HCEC 1CT (cell line): ENCODE data around the gene CD7.

Source experiments
- DNase-seq: peaks from one replicate; pipeline ENCODE4 v3.0.0-alpha.2; 2017

Gene CD7

DNA sequence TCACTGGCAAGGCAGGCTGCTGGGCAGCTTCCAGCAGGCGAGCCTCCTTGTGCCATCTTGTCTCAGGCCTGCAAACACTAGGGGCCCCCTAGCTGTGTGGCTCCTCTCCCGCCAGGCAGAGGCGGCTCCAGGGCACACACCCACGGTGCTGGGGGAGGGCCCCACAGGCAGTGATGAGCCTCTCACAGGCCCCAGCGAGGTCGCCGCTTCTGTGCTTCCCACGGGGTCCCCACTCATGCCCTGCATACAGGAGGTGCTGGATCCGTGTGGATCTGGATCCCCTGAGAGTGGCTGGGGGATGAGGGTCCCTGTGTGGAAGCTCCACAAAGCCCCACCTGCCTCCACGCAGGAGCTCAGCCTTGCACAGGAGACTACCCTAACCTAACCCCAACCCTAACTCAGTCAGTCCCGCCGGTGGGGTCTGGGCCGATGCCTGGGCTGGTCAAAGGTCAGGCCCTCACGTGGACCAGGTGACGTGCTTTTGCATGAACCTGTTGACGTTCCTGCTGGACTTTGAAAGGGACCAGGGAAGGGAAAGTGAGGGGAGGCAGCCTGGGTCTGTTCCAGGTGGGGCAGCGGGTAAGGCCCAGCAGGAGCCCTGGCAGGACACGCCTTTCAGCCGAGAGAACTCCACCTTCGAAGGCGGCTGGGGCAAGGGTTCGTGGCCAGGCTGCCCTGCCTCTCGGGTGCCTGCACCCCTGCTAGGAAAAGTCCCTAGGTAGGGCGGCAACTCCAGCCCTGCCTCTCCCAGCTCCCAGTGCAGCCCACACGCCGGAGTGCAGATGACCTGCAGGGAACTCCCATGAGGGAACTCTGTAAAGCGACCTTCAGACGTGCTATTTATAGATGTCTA, 11.0 kb upstream of the CD7 start:
- DNase-seq, result no peak

DNA sequence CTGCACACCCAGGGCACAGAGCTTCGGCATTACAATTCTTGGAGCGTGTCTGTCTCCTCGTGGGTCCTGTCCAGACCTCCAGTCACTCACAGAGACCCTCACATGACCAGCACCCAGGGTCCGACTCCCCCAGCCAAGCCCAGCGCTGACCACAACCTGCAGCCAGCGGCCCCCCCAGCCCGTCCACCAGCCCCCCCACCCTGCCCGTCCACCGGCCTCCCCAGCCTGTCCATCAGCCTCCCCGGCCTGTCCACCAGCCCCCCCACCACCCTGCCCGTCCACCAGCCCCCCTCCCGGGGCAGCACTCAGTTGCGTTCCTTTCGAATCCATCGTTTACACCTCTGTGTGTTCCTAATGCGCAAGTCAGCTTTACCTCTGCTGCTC, 10.3 kb upstream of the CD7 start:
- no peak for DNase-seq

DNA sequence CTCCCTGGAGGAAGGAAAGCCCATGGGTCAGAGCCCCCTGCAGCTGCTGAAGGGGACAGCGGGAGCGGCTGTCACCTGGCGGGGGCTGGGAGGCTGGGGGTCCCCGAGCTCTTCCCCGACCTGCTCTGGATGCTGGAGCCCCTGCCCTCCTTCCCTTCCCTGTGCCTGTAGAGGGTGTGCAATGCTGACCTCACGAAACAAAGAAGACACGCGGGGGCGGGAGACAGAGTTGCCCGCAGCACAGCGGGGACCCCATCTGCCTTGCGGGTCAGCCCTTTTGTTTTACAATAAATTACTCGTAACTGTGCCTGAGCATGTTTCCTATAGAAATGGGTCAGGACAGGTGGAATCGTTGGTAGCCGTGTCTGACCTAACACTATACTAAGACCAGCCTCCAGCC, 9.9 kb upstream of the CD7 start:
- no peak for DNase-seq

DNA sequence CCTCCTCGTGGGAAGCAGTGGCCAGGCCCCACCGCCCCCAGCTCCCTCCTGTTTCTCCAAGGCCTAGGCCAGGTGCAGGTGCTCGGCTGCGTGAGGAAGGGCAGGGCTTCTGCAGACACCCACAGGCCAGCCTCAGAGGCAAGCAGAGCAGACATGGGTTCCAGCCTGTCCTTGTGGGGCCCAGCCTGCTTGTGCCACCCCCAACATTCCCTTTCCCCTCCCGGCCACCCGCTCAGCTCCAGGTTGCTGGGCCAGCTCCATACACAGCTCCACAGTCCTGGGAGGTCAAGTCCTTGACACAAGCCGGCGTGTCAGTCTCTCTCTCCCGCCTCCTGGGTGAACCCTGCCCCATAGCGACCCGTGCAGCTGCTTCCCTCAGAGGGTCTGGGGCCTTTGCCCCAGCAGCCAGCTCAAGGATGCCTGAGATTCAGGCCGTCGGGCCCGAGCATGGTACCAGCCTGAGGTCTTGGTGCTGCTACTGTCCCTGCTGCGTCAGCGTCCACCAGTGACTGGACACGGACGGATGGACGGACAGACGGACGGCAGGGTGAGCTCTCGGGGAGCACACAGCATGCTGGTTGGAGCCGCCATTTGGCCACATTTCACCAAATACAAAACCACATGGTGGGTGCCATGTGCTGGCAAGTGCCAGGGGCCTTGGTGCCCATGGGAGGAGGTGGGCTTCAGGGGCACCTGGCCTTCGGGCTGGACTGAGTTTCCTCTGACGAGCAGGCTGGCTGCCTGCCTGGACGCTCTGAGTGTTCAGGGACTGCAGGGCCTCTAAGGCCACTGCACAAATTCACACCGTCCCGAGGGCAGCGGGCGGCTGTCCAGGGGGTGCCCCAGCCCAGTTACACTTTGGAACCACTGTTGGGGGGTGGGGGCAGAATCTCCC, 8.1 kb upstream of the CD7 start:
- no peak for DNase-seq

DNA sequence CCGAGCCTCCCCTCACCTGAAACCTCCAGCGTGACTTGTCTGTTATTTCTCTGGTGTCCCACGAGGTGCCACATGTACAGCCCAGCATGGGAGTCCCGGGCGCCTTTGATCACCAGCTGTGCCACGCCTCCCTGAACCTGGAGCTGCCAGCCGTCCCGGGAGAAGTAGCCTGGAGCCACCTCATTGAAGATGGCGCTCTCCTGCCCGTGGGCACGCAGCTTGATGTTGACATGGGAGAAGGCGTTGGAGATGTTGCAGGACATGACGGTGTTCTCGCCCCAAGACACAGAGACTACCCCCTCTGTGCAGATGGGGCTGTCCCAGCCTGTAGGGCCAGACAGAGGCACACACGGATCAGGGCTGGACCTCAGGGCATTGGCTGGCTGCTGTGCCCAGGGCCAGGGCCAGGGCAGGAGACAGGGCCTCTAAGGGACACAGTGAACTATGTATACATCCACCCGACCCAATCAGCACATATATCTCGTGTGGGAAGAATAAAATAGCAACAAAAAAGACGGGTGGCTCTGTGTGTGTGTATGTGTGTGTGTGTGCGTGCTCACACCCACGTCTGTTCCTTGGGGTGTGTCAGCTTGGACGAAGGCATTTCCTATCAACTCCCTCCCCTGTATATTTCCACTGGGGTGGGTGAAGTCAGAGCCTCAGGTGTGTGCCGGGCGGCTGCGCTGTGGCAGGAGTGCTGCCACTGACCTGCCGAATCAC, 7.3 kb upstream of the CD7 start:
- no peak for DNase-seq

DNA sequence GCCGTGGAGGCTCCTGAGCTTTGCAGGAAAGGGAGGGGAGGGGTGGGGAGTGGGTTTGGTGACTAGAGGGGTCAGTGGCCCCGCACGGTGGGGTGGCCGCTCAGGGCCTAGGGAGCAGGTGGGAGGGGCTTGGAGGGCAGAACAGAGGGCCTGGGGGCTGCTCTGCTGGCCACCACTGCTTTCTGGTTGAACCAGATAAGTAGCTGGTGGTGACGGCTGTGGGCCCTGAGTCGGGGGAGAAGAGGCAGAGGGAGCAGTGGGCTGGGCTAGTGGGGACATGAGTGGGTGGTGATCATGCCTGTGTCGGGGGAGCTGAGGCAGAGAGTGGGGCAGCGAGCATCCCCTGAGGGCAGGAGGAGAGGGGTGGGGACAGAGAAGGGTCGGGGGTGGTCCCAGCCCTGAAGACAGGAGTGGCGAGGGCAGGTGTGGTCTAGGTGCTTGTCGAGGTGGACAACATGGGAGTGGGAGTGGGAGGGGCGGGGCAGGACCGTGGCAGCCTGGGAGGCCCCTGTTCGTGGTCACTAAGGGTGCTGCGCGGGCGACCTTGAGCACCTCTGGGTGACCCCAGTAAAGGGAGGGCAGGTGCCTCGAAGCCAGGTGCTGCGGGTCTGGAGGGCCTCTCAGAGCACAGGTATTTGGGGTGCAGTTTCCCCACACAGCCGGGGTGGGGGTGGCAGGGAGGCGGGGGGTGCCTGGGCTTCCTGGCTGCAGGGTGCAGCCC, 6.3 kb upstream of the CD7 start:
- no peak for DNase-seq

DNA sequence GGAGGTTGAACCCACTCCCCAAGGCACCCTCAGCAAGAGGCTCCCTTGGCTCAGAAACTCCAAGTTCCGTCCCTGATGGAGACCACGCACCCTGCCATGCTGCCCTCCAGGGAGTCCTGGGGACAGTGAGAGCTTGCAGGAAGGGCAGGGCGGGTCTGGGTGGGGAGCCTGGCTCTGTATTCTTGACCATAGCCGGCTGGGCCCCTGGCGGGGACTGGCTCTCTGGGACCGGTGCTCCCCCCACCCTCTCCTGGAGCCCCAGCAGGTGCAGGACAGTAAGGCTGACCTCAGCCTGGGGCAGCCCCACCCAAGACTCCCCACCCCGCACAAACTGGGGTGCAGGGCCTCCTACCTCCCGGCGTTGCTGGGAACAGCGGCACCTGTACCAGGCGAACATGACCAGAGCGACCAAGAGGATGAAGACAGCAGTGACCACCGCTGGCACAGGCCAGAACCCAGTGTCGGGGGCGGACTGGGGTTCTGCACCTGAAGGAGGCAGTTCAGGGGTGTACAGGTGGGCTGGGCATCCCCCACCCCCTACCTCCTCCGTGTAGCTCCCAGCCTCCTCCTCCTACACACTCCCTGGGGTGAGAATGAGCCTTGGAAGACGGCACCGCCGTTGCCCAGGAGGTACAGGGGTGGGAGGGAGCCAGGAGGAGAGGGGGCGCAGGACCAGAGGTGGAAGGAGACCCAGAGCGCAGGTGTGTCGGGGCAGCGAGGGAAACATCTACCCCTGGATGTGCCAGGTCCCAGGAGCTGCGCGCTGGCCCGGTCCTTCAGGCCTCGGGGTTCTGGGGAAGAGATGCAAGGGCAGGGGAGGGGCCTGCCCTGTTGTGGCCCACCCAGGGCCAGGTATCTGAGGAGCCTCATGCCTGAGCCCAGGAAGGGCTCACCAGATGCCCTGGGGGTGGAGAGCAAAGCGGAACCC, 5.4 kb upstream of the CD7 start:
- no peak for DNase-seq

DNA sequence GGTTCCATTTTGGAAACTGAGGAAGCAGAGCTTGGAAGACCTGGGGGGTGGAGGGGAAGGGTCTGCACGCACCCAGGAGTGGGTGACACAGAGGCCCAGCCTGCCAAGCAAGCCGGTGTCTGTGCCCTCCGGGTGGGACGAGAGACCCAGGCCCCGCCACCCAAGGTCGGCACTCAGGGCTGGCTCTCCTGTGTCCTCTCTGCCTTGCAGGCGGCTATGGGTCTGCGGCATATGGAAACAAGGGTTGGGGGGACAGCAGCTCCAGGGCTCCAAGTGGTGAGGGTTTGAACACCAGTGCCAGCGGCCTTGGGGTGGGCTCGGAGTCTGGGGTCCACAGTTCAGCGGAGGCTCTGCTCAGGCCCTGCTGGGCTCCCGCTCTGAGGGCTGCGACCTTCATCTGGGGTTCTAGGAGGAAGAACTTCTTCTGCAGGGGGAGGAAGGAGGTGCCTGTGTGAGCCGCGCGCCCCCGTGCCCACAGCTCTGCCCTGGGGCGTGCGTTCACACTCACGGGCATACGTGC, 4.6 kb upstream of the CD7 start:
- no peak for DNase-seq

DNA sequence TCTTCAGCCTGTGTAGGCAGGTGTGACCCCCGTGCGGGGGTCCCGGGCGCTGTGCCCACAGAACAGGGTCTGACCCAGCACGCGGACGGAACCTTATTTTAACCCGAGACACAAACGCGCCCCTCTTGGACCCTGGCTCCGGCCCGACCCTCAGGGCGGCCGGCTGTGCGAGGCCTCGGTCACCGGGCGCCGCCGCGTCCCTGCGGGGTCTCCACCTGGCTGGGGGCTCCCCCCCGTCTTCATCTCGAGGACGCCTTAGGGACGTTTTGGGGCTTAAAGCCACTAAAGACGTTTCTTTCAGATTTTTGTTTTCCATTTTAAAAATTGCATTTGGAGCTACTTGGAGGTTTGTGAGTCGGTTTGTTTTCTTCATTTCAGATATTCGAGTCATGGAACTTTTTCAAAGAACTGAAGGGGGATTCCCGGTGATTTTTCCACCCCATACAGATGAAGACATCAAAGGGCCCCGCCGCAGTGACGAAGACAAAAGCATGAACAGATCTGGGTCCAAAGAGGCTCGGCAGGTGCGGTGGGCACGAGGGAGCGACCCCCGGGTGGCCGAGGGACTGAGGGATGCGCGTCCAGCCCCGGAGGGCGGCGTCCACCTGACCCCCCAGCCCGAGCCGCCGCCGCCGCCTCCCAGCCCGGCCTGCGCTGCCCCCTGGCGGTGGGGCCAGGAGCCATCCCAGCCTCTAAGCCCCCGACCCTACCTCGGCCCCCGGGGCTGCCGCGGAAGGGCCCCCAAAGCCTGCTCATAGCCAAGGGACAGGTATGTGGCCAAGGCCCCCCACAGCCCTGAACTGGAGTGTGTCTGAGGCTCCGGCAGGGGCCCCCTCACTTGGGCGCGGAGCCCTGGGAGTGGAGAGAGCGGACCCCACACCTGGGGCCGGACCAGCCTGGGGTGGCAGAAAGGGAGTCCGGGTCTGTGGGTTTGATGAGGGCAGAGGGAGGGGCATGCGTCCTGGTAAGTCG, 3.8 kb upstream of the CD7 start:
- DNase-seq, result no peak

DNA sequence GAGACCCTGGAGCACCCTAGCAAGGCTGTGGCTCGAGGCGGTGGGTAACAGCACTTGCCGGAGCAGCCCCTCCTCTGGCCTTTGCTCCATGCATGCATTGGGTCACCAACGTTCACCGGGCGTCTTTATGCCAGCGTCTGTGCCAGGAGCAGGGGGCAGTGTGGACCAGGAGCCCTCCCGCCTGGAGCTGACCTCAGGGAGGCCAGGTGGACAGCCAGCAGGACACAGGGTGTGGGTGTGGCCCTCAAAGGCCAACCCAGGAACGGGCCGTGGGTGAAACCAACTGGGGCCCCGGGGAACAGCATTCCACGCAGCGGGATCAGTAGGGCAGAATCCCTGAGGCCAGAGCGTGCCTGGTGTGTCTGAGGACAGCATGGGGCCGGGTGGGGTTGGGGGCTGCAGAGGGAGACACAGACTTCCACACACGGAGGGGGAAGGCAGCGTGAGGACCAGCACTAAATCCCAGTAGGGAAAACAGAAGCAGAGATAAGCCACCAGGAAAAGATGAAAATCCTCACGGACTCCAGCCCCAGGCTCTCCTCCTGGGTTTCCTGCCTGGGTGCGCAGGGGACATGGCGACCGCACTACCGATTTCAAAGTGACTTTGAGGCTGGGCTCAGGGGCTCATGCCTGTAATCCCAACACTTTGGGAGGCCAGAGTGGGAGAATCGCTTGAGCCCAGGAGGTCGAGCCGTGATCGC, 2.9 kb upstream of the CD7 start:
- DNase-seq, result no peak

DNA sequence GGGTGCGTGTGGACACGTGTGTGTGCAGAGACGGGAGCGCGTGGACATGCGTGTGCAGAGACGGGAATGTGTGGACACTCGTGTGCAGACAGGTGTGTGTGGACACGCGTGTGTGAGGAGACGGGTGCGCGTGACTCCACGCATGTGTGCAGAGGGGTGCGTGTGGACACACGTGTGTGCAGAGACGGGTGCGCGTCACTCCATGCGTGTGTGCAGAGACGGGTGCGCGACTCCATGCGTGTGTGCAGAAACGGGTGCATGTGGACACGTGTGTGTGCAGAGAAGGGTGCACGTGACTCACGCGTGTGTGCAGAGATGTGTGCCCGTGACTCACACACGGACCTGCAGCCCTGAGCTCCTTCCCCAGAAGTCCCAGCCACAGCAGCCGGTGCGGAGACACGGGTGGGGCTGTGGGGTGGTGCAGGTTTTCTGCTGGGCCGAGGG, 2.2 kb upstream of the CD7 start:
- DNase-seq, result no peak

DNA sequence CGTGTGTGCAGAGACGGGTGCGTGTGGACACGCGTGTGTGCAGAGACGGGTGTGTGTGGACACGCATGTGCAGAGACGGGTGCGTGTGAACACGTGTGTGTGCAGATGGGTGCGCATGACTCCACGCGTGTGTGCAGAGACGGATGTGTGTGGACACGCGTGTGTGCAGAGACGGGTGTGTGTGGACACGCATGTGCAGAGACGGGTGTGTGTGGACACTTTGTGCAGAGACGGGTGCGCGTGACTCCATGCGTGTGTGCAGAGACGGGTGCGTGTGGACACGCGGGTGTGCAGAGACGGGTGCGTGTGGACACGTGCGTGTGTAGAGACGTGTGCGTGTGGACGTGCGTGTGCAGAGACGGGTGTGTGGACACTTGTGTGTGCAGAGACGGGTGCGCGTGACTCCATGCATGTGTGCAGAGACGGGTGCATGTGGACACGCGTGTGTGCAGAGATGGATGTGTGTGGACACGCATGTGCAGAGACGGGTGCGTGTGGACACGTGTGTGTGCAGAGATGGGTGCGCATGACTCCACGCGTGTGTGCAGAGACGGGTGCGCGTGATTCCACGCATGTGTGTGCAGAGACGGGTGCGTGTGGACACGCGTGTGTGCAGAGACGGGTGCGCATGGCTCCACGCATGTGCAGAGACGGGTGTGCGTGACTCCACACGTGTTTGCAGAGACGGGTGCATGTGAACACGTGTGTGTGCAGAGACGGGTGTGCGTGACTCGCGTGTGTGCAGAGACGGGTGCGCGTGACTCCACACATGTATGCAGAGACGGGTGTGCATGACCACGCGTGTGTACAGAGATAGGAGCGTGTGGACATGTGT, 1.6 kb upstream of the CD7 start:
- DNase-seq, result no peak

DNA sequence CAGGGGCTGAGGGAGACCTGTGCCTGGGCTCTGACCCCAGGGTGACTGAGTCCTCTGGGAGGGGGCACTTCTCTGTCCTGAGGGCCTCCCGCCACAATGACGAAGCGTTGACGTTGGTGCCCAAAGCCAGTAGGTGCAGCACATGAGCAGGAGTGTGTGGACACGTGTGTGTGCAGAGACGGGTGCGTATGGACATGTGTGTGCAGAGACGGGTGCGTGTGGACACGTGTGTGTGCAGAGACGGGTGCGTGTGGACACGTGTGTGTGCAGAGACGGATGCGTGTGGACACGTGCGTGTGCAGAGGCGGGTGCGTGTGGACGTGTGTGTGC, 726 bp upstream of the CD7 start:
- no peak for DNase-seq

DNA sequence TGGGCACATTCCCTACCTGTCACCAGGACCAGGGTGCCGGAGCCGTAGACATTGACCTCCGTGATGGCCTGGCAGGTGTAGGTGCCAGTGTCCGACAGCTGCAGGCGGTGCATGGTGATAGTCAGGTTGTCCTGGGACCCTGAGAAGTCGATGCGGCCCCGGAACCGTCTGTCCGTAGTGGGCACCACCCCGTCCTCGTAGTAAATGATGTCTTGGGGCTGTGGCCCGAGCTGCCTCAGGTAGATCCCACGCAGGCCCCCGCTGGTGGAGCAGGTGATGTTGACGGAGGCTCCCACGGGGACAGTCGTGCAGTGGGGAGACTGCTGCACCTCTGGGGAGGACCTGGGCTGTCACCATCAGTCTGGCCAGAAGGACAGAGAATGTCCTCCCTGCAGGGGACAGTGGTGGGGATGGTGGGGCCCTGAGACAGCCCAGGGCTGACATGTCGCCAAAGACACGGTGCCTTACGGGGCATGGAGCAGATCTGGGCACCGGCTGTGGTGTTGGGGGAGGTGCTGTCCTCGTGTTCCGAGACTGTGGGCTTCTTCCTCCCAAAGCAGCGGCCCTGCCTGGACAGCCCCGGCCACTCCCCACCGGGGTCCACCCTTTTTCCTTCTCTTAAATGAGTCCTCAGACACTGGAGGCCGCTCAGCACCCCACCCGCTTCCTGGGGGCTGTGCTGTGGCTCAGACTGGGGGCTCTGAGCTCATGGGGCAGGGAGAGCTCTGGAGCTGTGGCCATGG, 586 bp downstream of the CD7 start:
- no peak for DNase-seq

DNA sequence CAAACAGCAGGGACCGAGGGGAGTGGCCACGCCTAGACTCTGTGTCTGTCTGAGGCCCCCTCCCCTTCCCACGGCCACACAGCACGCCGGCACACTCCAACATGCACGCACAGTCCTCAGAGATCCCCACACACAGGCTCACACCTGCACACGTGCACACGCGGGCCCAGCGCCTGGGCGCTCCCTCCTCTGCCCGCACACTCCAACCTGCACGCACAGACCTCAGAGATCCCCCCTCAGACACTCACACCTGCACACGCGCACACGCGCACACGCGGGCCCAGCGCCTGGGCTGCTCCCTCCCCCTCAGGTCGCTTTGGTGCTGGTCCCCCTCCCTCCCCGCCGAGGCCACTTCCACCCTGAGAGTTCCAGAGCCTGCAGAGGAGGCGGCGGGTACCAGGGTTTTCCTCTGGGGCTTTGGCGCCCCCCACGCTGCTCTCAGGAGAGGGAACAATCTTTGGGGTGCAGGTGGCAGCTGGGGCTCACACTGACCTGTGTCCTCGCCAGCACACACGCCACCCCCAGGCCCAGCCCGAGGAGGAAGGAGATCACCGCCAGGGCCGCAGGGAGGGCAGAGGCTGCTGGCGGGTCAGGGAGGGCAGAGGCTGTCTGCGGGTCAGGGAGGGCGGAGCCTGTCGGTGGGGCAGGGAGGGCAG, 1.6 kb downstream of the CD7 start:
- no peak for DNase-seq

DNA sequence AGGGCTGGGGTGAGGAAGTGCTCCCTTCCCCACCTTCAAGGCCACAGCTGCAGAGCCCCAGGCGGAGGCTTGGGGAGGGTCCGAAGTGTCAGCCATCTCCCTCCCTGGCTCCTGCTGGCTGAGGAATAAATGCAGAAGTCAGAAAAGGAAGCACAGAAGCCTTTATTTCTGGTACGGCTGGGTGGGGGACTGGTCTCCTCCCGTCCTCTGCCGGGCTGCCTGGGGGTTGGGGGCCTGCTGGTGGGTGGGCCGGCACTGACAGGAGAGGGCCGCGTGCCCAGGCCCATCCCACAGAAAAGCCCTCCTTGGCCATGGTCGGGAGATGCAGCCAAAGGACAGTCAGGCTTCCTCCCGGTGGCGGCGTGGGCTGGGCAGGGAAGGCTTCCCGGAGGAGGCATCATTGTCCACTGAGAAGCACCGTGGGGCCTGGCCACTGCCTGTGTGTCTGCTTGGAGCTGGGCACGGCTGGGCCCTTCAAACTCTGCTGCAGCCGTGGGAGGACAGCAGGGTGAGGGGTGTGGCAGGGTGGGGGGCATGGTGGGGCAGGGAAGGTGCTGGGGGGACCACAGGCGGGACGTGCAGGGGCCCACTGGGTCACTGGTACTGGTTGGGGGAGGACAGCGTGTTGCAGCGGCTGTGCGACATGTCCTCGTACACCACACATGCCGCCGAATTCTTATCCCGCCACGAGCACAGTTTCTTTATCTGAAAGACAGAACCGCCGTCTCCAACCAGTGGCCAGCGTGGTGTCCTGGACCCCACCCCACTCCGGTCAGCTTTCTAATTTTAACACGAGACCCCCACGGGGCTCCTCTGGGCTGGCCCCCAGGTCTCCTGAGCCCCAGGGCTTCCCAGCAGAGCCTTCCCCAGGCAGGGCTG, 2.4 kb downstream of the CD7 start:
- no peak for DNase-seq
